SK-N-SH treated with all-trans-retinoic acid at 6 μM for 48 hours (cell line): ENCODE data around the gene PKIG.

Source experiments
- ATAC-seq: fragments of 200-7000 bp; cut with Tn5 transposase; 3 replicates; pipeline ENCODE4 v1.9.1; 2020; ENCODE audit warnings: mild to moderate bottlenecking, moderate library complexity
- ARNTL ChIP-seq: fragments of 450-650 bp; formaldehyde crosslinking; IDR thresholded peaks from 2 replicates; pipeline ENCODE4 v1.5.0; 2020; ENCODE audit warnings: low read depth, mild to moderate bottlenecking, moderate library complexity, borderline replicate concordance
- CREB5 ChIP-seq: fragments of 250-450 bp; sonication (Bioruptor Pico); IDR thresholded peaks from 2 replicates; pipeline ENCODE4 v1.5.1; 2020; ENCODE audit warnings: low read depth, mild to moderate bottlenecking, moderate library complexity
- CSRNP3 ChIP-seq: fragments of 250-450 bp; sonication (Bioruptor Pico); IDR thresholded peaks from 2 replicates; pipeline ENCODE4 v1.5.1; 2021; ENCODE audit warnings: mild to moderate bottlenecking, moderate library complexity
- ESRRG ChIP-seq: fragments of 250-450 bp; sonication (Bioruptor Pico); IDR thresholded peaks from 2 replicates; pipeline ENCODE4 v1.6.1; 2021; ENCODE audit warnings: mild to moderate bottlenecking
- GLIS3 ChIP-seq: fragments of 250-450 bp; sonication (Bioruptor Pico); IDR thresholded peaks from 2 replicates; pipeline ENCODE4 v1.5.0; 2020; ENCODE audit warnings: mild to moderate bottlenecking, moderate library complexity
- ISL1 ChIP-seq: fragments of 250-450 bp; sonication (Bioruptor Pico); IDR thresholded peaks from 2 replicates; pipeline ENCODE4 v2.1.2; 2022; ENCODE audit warnings: mild to moderate bottlenecking, moderate library complexity
- OSR1 ChIP-seq: fragments of 250-450 bp; sonication (Bioruptor Pico); IDR thresholded peaks from 2 replicates; pipeline ENCODE4 v1.8.0; 2022; ENCODE audit warnings: moderate library complexity, mild to moderate bottlenecking, inconsistent platforms
- PATZ1 ChIP-seq: fragments of 250-450 bp; sonication (Bioruptor Pico); IDR thresholded peaks from 2 replicates; pipeline ENCODE4 v1.8.0; 2020; ENCODE audit warnings: mild to moderate bottlenecking, moderate library complexity, borderline replicate concordance
- POU6F1 ChIP-seq: fragments of 250-450 bp; sonication (Bioruptor Pico); IDR thresholded peaks from 2 replicates; pipeline ENCODE4 v1.8.0; 2021; ENCODE audit warnings: low read depth, mild to moderate bottlenecking, moderate library complexity, borderline replicate concordance
- PPARA ChIP-seq: fragments of 250-450 bp; sonication (Bioruptor Pico); IDR thresholded peaks from 2 replicates; pipeline ENCODE4 v1.5.0; 2020; ENCODE audit warnings: mild to moderate bottlenecking, borderline replicate concordance
- RARB ChIP-seq: fragments of 250-450 bp; sonication (Bioruptor Pico); IDR thresholded peaks from 2 replicates; pipeline ENCODE4 v1.8.0; 2021; ENCODE audit warnings: mild to moderate bottlenecking, moderate library complexity
- SNAI2 ChIP-seq: fragments of 250-450 bp; sonication (Bioruptor Pico); IDR thresholded peaks from 2 replicates; pipeline ENCODE4 v1.5.0; 2020; ENCODE audit warnings: mild to moderate bottlenecking, moderate library complexity
- TCF4 ChIP-seq: fragments of 250-450 bp; sonication (Bioruptor Pico); IDR thresholded peaks from 2 replicates; pipeline ENCODE4 v1.8.0; 2021; ENCODE audit warnings: mild to moderate bottlenecking, moderate library complexity, borderline replicate concordance
- TOX ChIP-seq: fragments of 250-450 bp; sonication (Bioruptor Pico); IDR thresholded peaks from 2 replicates; pipeline ENCODE4 v1.8.0; 2021; ENCODE audit warnings: mild to moderate bottlenecking, moderate library complexity, borderline replicate concordance
- TSHZ2 ChIP-seq: fragments of 250-450 bp; sonication (Bioruptor Pico); IDR thresholded peaks from 2 replicates; pipeline ENCODE4 v1.5.0; 2020; ENCODE audit warnings: mild to moderate bottlenecking, moderate library complexity
- ZC3H10 ChIP-seq: fragments of 250-450 bp; sonication (Bioruptor Pico); IDR thresholded peaks from 2 replicates; pipeline ENCODE4 v1.5.1; 2021; ENCODE audit warnings: mild to moderate bottlenecking, moderate library complexity
- ZFP30 ChIP-seq: fragments of 450-650 bp; formaldehyde crosslinking; IDR thresholded peaks from 2 replicates; pipeline ENCODE4 v1.5.0; 2022; ENCODE audit warnings: mild to moderate bottlenecking, moderate library complexity
- ZNF565 ChIP-seq: fragments of 450-650 bp; formaldehyde crosslinking; conservative IDR thresholded peaks from 2 replicates; pipeline ENCODE4 v1.5.0; 2020; ENCODE audit warnings: low read depth, mild to moderate bottlenecking, moderate library complexity
- ZNF70 ChIP-seq: fragments of 450-650 bp; formaldehyde crosslinking; IDR thresholded peaks from 2 replicates; pipeline ENCODE4 v1.5.0; 2020; ENCODE audit warnings: mild to moderate bottlenecking, moderate library complexity

PKIG gene

GRCh38 chr20:44621325-44621724, 38.9 kb downstream of the PKIG start:
- ATAC-seq = no peak
- TF ChIP-seq ZC3H10 (CRISPR knock-in tag) (no peak), TCF4 (CRISPR knock-in tag) (no peak), ARNTL (no peak), ZFP30 (CRISPR knock-in tag) (no peak), TSHZ2 (no peak), TOX (CRISPR knock-in tag) (no peak), ISL1 (no peak), OSR1 (no peak), ESRRG (CRISPR knock-in tag) (no peak), GLIS3 (CRISPR knock-in tag) (no peak), CSRNP3 (CRISPR knock-in tag) (no peak), ZNF70 (CRISPR knock-in tag) (no peak), PATZ1 (CRISPR knock-in tag) (no peak), POU6F1 (CRISPR knock-in tag) (no peak), SNAI2 (CRISPR knock-in tag) (no peak), ZNF565 (CRISPR knock-in tag) (no peak), PPARA (CRISPR knock-in tag) (no peak)

GRCh38 chr20:44621939-44622338, 39.6 kb downstream of the PKIG start:
- ATAC-seq = no peak
- no peak for TF ChIP-seq CREB5 (CRISPR knock-in tag)
- TF ChIP-seq RARB = no peak
- TF ChIP-seq ESRRG (CRISPR knock-in tag) = no peak
- no peak for TF ChIP-seq ZFP30 (CRISPR knock-in tag)
- no peak for TF ChIP-seq POU6F1 (CRISPR knock-in tag)
- no peak for TF ChIP-seq TOX (CRISPR knock-in tag)
- TF ChIP-seq TSHZ2 = no peak
